SK-MEL-5 (cell line): ENCODE data around the gene DAZAP2. TPM values are rescaled to one million over a fixed set of nuclear protein-coding genes. Genes with fewer than 3 reads are reported as not detected.
"Not testable (repeated sequence)": the region's sequence is repeated elsewhere in the genome, so short reads cannot be mapped to it uniquely, and the experiment has no call there.

ENCODE experiments used
- DNase-seq: peaks from one replicate; pipeline ENCODE4 v3.0.0-alpha.2; 2016; ENCODE audit warnings: low read depth, low spot score
- in situ Hi-C: cut with HindIII; loops from 2 replicates; pipeline ENCODE4 v1.10.0; 2016; ENCODE audit warnings: low sequenced_read_pairs, high pct_unique_total_duplicates, low pct_unique_long_range_greater_than_20kb
- total RNA-seq: library from RNA; depleted of rRNA; stranded (reverse); fragments of >200 nt; shearing (Covaris generic); gene quantifications from 2 replicates; pipeline ENCODE4 v1.2.3, GENCODE V29; 2014; rRNA removed

The DAZAP2 gene
- total RNA-seq, 1 experiment from 2014 or later, result 462 TPM

DNA sequence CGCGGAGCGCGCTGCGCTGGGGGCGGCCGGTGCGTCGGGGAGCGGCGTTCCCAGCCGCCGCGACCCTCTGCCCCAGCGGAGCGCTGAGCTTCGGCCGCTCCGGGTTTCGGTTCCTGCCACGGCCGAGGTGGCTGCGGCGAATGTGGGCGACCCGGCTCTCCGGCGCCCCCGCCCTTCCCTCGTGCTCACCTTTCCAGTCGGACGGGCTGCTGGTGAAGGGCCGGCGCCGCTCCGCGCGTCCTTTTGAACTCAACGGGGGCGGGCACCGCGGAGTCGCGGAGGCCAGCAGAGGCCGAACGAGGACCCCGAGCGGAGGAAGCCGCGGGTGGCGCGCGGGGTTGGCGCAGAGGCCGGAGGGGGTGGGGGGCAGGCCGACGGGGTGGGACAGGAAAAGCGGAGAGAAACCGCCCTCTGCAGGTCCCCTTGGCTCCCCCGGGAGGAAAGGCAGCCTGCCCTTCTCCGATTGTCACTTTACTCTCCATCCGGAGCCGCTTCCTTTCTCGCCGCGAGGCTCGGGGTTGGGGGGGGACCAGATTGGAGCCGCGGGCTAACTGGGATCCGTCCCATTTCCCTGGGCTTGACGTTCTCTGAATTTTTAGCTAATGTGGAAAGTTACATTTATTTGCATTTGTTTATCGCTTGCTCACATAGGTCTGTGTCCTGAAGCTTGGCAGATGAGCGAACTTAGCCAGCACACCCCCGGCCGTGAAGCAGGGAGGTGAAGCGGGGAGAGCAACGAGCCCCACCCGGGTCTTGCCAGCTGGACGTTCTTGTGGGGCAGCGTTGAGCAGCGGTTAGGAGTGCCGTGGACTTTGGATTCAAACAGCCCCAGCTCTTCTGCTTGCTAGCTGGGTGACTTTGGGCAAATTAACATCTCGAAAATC, 31.7 kb downstream of the DAZAP2 start, which contains the start of gene SMAGP:
TSS of gene SMAGP (minus strand) at position 349 of the 884 bp plus-strand sequence. CDS start 1,137 bp downstream, outside the sequence.
- in situ Hi-C loops, result no loop called here
- no peak for DNase-seq

DNA sequence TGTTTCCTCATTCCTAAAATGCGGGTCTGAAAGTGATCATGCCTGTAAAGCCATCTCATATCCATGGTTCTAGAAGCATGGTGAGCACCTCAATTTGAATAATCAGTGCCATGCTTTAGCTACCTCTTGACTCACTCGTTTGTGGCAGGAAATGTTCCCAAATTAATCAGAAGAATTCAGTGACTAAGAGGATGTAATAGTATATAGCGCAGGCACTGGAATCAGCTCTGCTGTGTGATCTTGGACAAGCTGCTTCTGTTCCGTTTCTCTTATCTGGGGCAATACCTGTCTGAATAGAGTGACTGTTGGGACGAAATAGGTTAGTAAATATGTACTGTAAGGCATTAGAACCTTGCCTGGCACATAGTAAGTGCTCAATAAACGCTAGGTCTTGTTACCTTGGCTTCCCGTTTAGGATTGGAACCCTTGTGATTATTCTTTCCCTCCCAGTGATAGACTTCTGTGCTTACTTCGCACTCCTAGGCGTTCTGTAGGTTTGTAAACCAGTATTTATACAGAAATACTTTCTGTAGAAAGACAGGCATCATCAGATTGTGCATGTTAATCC, 32.4 kb downstream of the DAZAP2 start:
- no peak for DNase-seq
- in situ Hi-C loops, result no loop called here

- DNase-seq, in situ Hi-C loops: not testable (repeated sequence)
These were observed 34.2 kb downstream of the DAZAP2 start for GRCh38 chr12:51272810-51273209.

DNA sequence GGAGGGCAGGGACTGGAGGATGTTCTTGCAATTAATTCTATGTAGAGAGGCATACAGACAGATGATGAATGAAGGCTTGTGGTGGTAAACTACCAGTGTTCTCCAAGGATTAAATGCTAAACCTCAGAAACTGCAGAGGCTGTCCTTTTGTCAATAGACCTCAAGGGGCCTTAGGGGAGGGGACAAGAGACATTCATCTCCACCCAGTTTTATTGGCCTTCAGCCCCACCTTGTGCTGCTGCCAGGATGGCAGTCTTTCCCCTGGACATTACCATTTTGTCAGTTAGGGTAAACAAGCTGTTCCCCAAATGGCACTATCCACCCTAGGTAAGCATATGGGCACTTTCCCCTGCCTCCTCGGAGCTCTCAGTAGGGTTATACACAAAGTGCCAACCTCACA, 36.5 kb downstream of the DAZAP2 start:
- in situ Hi-C loops, result no loop called here

GRCh38 chr12:51281202-51281924, 42.7 kb downstream of the DAZAP2 start:
- no peak for DNase-seq
- in situ Hi-C loops, result no loop called here

More for the DNA sequence above, 36.5 kb downstream of the DAZAP2 start:
- DNase-seq, result no peak

DNA sequence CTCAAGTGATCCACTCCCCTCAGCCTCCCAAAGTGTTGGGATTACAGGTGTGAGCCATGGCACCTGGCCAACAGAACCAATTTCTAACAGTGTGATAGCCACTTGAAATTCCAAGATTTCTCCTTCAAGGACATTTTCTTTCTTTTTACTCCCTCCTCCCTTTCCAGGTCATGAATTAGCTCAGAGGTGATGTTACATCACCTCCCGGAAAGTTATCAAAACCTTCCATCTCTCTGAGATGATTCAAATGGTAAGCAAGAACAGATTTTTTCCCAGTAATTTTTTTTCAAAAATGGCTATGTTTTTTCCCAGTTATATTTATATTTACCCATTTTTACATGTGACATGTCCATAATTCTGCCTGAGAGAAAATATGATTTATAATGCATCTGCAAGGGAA, 47.2 kb downstream of the DAZAP2 start:
- in situ Hi-C loops, result no loop called here
- no peak for DNase-seq

- peak; percentile 40 for DNase-seq
- in situ Hi-C loops, result not testable (repeated sequence)
These were observed 53.2 kb downstream of the DAZAP2 start for GRCh38 chr12:51291603-51292513.

Other genes starting within 250 kb of the DAZAP2 start
- 148 and 168 TPM in 2 replicates for gene SLC11A2, start 212.4 kb upstream of the DAZAP2 start, total RNA-seq
- 68.6 and 77.5 TPM in 2 replicates for gene LETMD1, start 190.5 kb upstream of the DAZAP2 start, total RNA-seq
- gene CSRNP2, start 155.2 kb upstream of the DAZAP2 start, total RNA-seq, result 15.0 and 16.0 TPM in 2 replicates
- gene TFCP2, start 65.7 kb upstream of the DAZAP2 start, total RNA-seq, result 11.3 and 12.1 TPM in 2 replicates
- 1.5 and 3.1 TPM in 2 replicates for gene POU6F1, start 20.8 kb upstream of the DAZAP2 start, total RNA-seq
- gene SMAGP, start 31.6 kb downstream of the DAZAP2 start, total RNA-seq, result 1.8 and 2.3 TPM in 2 replicates
- 0.08 TPM in 1 of 2 replicates, not detected in the other for gene BIN2, start 85.3 kb downstream of the DAZAP2 start, total RNA-seq
- gene CELA1, start 107.9 kb downstream of the DAZAP2 start, total RNA-seq, result not detected in 2 replicates
- gene GALNT6, start 152.6 kb downstream of the DAZAP2 start, total RNA-seq, result 1.3 and 3.7 TPM in 2 replicates
- 0.11 TPM in 1 of 2 replicates, not detected in the other for gene SLC4A8, start 186.0 kb downstream of the DAZAP2 start, total RNA-seq